K562 (cell line): ENCODE data around the gene RBM3. TPM values are rescaled to one million over a fixed set of nuclear protein-coding genes. Genes with fewer than 3 reads are reported as not detected.

ENCODE experiments used
- ATF1 ChIP-seq, 2 experiments: fragments of 450-650 bp in 1 of 2; IDR thresholded peaks; 2 replicates each; pipeline ENCODE4 v1.6.1; 2016; ENCODE audit warnings: missing compliant biosample characterization in 1 of 2, missing genetic modification characterization in 1 of 2
- CBX1 ChIP-seq: sonication (generic); IDR thresholded peaks from 2 replicates; pipeline ENCODE4 v1.6.1; 2016; ENCODE audit warnings: antibody characterized with exemption, low read depth, mild to moderate bottlenecking
- CXXC5 ChIP-seq: fragments of 250-450 bp; sonication (Bioruptor Pico); IDR thresholded peaks from 2 replicates; pipeline ENCODE4 v1.8.0; 2022; ENCODE audit warnings: inconsistent platforms, mild to moderate bottlenecking, moderate library complexity
- ETV6 ChIP-seq, 3 experiments: fragments of 150-350 bp in 1 of 3; sonication (generic) in 1 of 3; formaldehyde crosslinking in 1 of 3; IDR thresholded peaks; 2 replicates each; pipeline versions ENCODE4 v1.6.1 to v1.8.0; 2014 to 2022; ENCODE audit warnings: borderline replicate concordance in 2 of 3, low read depth in 2 of 3, antibody characterized with exemption in 1 of 3, low read length in 1 of 3, mild to moderate bottlenecking in 1 of 3, missing genetic modification reagents in 1 of 3
- FOXK2 ChIP-seq, 2 experiments: fragments of 450-650 bp; IDR thresholded peaks in 1 of 2; conservative IDR thresholded peaks in 1 of 2; 2 replicates each; pipeline ENCODE4 v1.6.1; 2016; ENCODE audit warnings: low read depth in 2 of 2, mild to moderate bottlenecking in 1 of 2
- HDAC1 ChIP-seq, 2 experiments: fragments of 450-650 bp; IDR thresholded peaks; 2 replicates each; pipeline ENCODE4 v1.6.1; 2016 to 2017; ENCODE audit warnings: inconsistent platforms in 1 of 2, mild to moderate bottlenecking in 1 of 2, moderate library complexity in 1 of 2
- HDAC3 ChIP-seq: fragments of 450-650 bp; IDR thresholded peaks from 2 replicates; pipeline ENCODE4 v1.6.1; 2018; ENCODE audit warnings: borderline replicate concordance, mild to moderate bottlenecking, moderate library complexity; ENCODE audit not compliant: partially characterized antibody
- HMGN3 ChIP-seq: IDR thresholded peaks from 2 replicates; pipeline ENCODE4 v1.6.1; 2011; ENCODE audit warnings: borderline replicate concordance, low read depth, mild to moderate bottlenecking, mixed read lengths, low read length; ENCODE audit not compliant: insufficient read length; ENCODE audit errors: extremely low read depth
- HNRNPLL ChIP-seq: fragments of 200-400 bp; formaldehyde crosslinking; IDR thresholded peaks from 2 replicates; pipeline ENCODE4 v1.6.1; 2017; ENCODE audit warnings: low read length, low read depth, mild to moderate bottlenecking; ENCODE audit not compliant: poor library complexity, severe bottlenecking
- KLF1 ChIP-seq: fragments of 450-650 bp; IDR thresholded peaks from 2 replicates; pipeline ENCODE4 v1.6.1; 2016; ENCODE audit warnings: missing genetic modification characterization, missing compliant biosample characterization
- MYNN ChIP-seq, 2 experiments: sonication (generic); formaldehyde crosslinking in 1 of 2; IDR thresholded peaks; 2 replicates each; pipeline versions ENCODE4 v1.5.0 to v1.6.1; 2016 to 2020; ENCODE audit warnings: antibody characterized with exemption in 1 of 2, missing genetic modification reagents in 1 of 2
- NR2F6 ChIP-seq: fragments of 450-650 bp; formaldehyde crosslinking; IDR thresholded peaks from 2 replicates; pipeline ENCODE4 v1.4.0; 2020; ENCODE audit warnings: mild to moderate bottlenecking
- PML ChIP-seq: IDR thresholded peaks from 2 replicates; pipeline ENCODE4 v1.6.1; 2012; ENCODE audit warnings: low read length, inconsistent platforms
- RAD51 ChIP-seq: fragments of 450-650 bp; IDR thresholded peaks from 2 replicates; pipeline ENCODE4 v1.7.1; 2016; ENCODE audit warnings: low read depth, mild to moderate bottlenecking, borderline replicate concordance
- SRSF9 ChIP-seq: fragments of 200-400 bp; formaldehyde crosslinking; IDR thresholded peaks from 2 replicates; pipeline ENCODE4 v1.6.1; 2017; ENCODE audit warnings: low read depth, low read length, borderline replicate concordance
- TCF7 ChIP-seq: sonication (generic); IDR thresholded peaks from 2 replicates; pipeline ENCODE4 v1.6.1; 2016; ENCODE audit warnings: antibody characterized with exemption, borderline replicate concordance
- ZNF77 ChIP-seq: fragments of 250-450 bp; sonication (Bioruptor Pico); IDR thresholded peaks from 2 replicates; pipeline ENCODE4 v1.5.0; 2020
- ZZZ3 ChIP-seq: fragments of 450-650 bp; IDR thresholded peaks from 2 replicates; pipeline ENCODE4 v1.6.1; 2016; ENCODE audit warnings: antibody characterized with exemption, mild to moderate bottlenecking, moderate library complexity
- polyA plus RNA-seq, 8 experiments: library from polyadenylated mRNA; depleted of rRNA in 4 of 8; stranded (reverse) in 5 of 8; unstranded in 3 of 8; fragments of >200 nt; fragmentation: Nextera tagmentation in 2 of 8; fragmentation: Illumina TruSeq in 1 of 8; extraction: Ambion mirVana in 2 of 8; extraction: Trizol in 1 of 8; gene quantifications; 2 replicates each; pipeline versions ENCODE4 v1.2.1 to v1.2.3, GENCODE V29; 2011 to 2014; ENCODE audit warnings: inconsistent platforms in 1 of 8, missing spikeins in 1 of 8
- total RNA-seq, 7 experiments: library from RNA; depleted of rRNA in 6 of 7; stranded (reverse); fragments of >200 nt in 6 of 7; fragmentation: Illumina TruSeq in 2 of 7; extraction: Trizol in 2 of 7; gene quantifications; 2 replicates each; pipeline versions ENCODE4 v1.2.1 to v1.2.3, GENCODE V29; 2011 to 2021; ENCODE audit warnings: low replicate concordance in 1 of 7
- TF ChIP-seq, protein P1 (sequence below): fragments of 250-450 bp; sonication (Bioruptor Pico); IDR thresholded peaks from 2 replicates; pipeline ENCODE4 v1.5.0; 2021
- TF ChIP-seq, protein P2 (sequence below): fragments of 250-450 bp; sonication (Bioruptor Pico); IDR thresholded peaks from 2 replicates; pipeline ENCODE4 v1.5.1; 2021; ENCODE audit warnings: mild to moderate bottlenecking
- TF ChIP-seq, protein P3 (sequence below), 2 experiments: fragments of 250-450 bp in 1 of 2; fragments of 450-650 bp in 1 of 2; sonication (Bioruptor Pico) in 1 of 2; IDR thresholded peaks; 2 replicates each; pipeline versions ENCODE4 v1.6.1 to v1.8.0; 2016 to 2021; ENCODE audit warnings: mild to moderate bottlenecking in 2 of 2, moderate library complexity in 2 of 2, missing compliant biosample characterization in 1 of 2, missing genetic modification characterization in 1 of 2

Gene RBM3
- total and polyA plus RNA-seq, 9 of the 15 experiments (the other 6 are each of a cell fraction or from before 2014, with no cell fraction given) = 70.3 to 272 (median 209) TPM

DNA sequence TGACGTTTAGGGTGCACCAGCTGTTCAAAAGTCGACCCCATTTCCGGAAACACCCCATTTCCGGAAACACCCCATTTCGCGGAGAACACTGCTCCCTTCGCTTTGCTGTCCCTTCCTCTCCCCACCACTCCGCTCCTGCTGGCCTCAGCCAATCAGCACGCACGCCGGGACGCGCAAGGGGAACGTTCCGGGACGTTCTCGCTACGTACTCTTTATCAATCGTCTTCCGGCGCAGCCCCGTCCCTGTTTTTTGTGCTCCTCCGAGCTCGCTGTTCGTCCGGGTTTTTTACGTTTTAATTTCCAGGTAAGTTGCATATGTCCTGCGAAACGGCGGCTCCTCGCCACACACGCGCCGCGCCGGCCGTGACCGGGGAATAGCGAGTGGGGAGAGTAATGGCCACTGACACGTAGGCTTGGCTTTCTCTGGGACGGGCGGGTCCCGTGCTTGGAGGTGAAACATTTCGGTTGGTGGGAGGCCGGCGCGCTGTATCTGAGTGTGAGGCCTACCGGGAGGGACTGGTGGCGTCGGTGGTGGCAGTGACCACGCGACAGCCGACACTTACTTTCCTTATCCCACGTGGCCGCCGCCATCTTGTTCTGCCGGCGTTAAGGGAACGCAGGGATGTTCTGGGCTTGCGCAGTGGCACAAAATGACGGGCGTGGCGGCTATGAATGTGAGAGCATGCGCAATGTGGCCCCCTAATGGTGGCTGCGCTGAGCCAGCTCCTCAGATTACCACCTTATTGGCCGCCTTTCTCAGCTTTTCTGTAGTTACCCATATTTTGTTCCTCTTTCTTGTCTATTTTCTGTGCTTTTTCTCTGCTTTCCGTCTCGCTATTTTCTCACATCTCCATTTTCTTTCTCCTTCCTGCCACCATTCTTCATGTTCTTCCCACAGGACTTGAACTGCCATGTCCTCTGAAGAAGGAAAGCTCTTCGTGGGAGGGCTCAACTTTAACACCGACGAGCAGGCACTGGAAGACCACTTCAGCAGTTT is at the start of gene RBM3 (continued):
- TF ChIP-seq HDAC3 (peak; percentile 40), MYNN (IDR thresholded peaks at IDR 0.05) (peak; percentile 57; the same call in 1 of the 2 replicates), MYNN (CRISPR knock-in tag; IDR thresholded peaks at IDR 0.05) (no peak), KLF1 (tag) (peak; percentile 99), CBX1 (no peak), PML (peak; percentile 82), ETV6 (IDR thresholded peaks at IDR 0.05; ENCODE audit: borderline replicate concordance in 1 of 2, low read depth in 2 of 2, low read length in 1 of 2) (0 out of 4 replicates have a peak, but pooled peaks of 1 of the 2 experiments have one; percentile 39), ETV6 (CRISPR knock-in tag; IDR thresholded peaks at IDR 0.05; ENCODE audit: borderline replicate concordance) (no peak), NR2F6 (CRISPR knock-in tag) (no peak), ZZZ3 (0 out of 2 replicates have a peak, but pooled peaks have one; percentile 26), HMGN3 (peak; percentile 43), ZNF77 (CRISPR knock-in tag) (no peak), HNRNPLL (peak; percentile 81), FOXK2 (conservative IDR thresholded peaks at IDR 0.05 in 1 of 2, IDR thresholded peaks at IDR 0.05 in 1 of 2; ENCODE audit: low read depth in 2 of 2) (peak; percentile 98 to 100), HDAC1 (IDR thresholded peaks at IDR 0.05) (peak in 1 of 2 experiments; percentile 92; a peak in 3 of 4 replicates), ATF1 (CRISPR knock-in tag; IDR thresholded peaks at IDR 0.05) (no peak), ATF1 (tag; IDR thresholded peaks at IDR 0.05) (peak; percentile 94), CXXC5 (peak; percentile 95), RAD51 (peak; percentile 60; the same call in 1 of the 2 replicates), TCF7 (no peak), SRSF9 (no peak)
- TF ChIP-seq, protein P1, sequence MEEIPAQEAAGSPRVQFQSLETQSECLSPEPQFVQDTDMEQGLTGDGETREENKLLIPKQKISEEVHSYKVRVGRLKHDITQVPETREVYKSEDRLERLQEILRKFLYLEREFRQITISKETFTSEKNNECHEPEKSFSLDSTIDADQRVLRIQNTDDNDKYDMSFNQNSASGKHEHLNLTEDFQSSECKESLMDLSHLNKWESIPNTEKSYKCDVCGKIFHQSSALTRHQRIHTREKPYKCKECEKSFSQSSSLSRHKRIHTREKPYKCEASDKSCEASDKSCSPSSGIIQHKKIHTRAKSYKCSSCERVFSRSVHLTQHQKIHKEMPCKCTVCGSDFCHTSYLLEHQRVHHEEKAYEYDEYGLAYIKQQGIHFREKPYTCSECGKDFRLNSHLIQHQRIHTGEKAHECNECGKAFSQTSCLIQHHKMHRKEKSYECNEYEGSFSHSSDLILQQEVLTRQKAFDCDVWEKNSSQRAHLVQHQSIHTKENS (CRISPR knock-in tag) = no peak
- TF ChIP-seq, protein P2, sequence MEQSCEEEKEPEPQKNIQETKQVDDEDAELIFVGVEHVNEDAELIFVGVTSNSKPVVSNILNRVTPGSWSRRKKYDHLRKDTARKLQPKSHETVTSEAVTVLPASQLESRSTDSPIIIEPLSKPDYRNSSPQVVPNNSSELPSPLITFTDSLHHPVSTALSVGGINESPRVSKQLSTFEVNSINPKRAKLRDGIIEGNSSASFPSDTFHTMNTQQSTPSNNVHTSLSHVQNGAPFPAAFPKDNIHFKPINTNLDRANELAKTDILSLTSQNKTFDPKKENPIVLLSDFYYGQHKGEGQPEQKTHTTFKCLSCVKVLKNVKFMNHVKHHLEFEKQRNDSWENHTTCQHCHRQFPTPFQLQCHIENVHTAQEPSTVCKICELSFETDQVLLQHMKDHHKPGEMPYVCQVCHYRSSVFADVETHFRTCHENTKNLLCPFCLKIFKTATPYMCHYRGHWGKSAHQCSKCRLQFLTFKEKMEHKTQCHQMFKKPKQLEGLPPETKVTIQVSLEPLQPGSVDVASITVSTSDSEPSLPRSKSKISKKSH (CRISPR knock-in tag) = no peak
- TF ChIP-seq, protein P3, sequence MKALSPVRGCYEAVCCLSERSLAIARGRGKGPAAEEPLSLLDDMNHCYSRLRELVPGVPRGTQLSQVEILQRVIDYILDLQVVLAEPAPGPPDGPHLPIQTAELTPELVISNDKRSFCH (CRISPR knock-in tag; IDR thresholded peaks at IDR 0.05) = no peak
- TF ChIP-seq, protein P3 (tag; IDR thresholded peaks at IDR 0.05) = peak; percentile 74; the same call in 1 of the 2 replicates
